Measurements from ENCODE around the gene KITLG. TPM values are rescaled to one million over a fixed set of nuclear protein-coding genes. Genes with fewer than 3 reads are reported as not detected.

KITLG gene
- total RNA-seq, 1 donor from 2014 or later = 28.3 TPM

- DNase-seq (ENCODE audit: low spot score) = no peak
- H3K27me3 Mint-ChIP-seq (ENCODE audit: unreplicated experiment) = no peaks in the 10 kb centered on the region
- H3K9me3 Mint-ChIP-seq (ENCODE audit: unreplicated experiment) = no peaks in the 10 kb centered on the region
- TF ChIP-seq CTCF (IDR thresholded peaks at IDR 0.05; ENCODE audit: unreplicated experiment) = no peak
- no peak overlapping the region for H3K27ac Mint-ChIP-seq (ENCODE audit: unreplicated experiment)
- peaks cover 6% of the 10 kb centered on the region for H3K36me3 Mint-ChIP-seq (ENCODE audit: low read depth, unreplicated experiment)
- H3K4me3 Mint-ChIP-seq (ENCODE audit: unreplicated experiment) = no peak overlapping the region
- no peaks in the 10 kb centered on the region for H3K4me1 Mint-ChIP-seq (ENCODE audit: unreplicated experiment)
Measured at GRCh38 chr12:88501972-88502938, 78.0 kb downstream of the KITLG start.

GRCh38 chr12:88496891-88497371 lies 83.3 kb downstream of the KITLG start:
- Mint-ChIP-seq H3K27me3 (ENCODE audit: unreplicated experiment) (no peaks in the 10 kb centered on the region), H3K4me3 (ENCODE audit: unreplicated experiment) (no peak overlapping the region), H3K36me3 (ENCODE audit: low read depth, unreplicated experiment) (no peaks in the 10 kb centered on the region), H3K27ac (ENCODE audit: unreplicated experiment) (no peak overlapping the region), H3K4me1 (ENCODE audit: unreplicated experiment) (no peaks in the 10 kb centered on the region), H3K9me3 (ENCODE audit: unreplicated experiment) (no peaks in the 10 kb centered on the region)
- TF ChIP-seq CTCF (IDR thresholded peaks at IDR 0.05; ENCODE audit: unreplicated experiment) = no peak
- no peak for DNase-seq (ENCODE audit: low spot score)

GRCh38 chr12:88496429-88496828 lies 83.8 kb downstream of the KITLG start:
- no peak for TF ChIP-seq CTCF (IDR thresholded peaks at IDR 0.05; ENCODE audit: unreplicated experiment)
- H3K4me1 Mint-ChIP-seq (ENCODE audit: unreplicated experiment) = no peaks in the 10 kb centered on the region
- no peak for DNase-seq (ENCODE audit: low spot score)
- no peak overlapping the region for H3K4me3 Mint-ChIP-seq (ENCODE audit: unreplicated experiment)
- H3K9me3 Mint-ChIP-seq (ENCODE audit: unreplicated experiment) = no peaks in the 10 kb centered on the region
- H3K27me3 Mint-ChIP-seq (ENCODE audit: unreplicated experiment) = no peaks in the 10 kb centered on the region
- no peaks in the 10 kb centered on the region for H3K36me3 Mint-ChIP-seq (ENCODE audit: low read depth, unreplicated experiment)
- no peak overlapping the region for H3K27ac Mint-ChIP-seq (ENCODE audit: unreplicated experiment)

- no peak for TF ChIP-seq CTCF (IDR thresholded peaks at IDR 0.05; ENCODE audit: unreplicated experiment)
- H3K4me3 Mint-ChIP-seq (ENCODE audit: unreplicated experiment) = no peak overlapping the region
- H3K9me3 Mint-ChIP-seq (ENCODE audit: unreplicated experiment) = no peaks in the 10 kb centered on the region
- H3K27ac Mint-ChIP-seq (ENCODE audit: unreplicated experiment) = no peak overlapping the region
- DNase-seq (ENCODE audit: low spot score) = no peak
- no peaks in the 10 kb centered on the region for H3K27me3 Mint-ChIP-seq (ENCODE audit: unreplicated experiment)
- H3K4me1 Mint-ChIP-seq (ENCODE audit: unreplicated experiment) = no peaks in the 10 kb centered on the region
- H3K36me3 Mint-ChIP-seq (ENCODE audit: low read depth, unreplicated experiment) = no peaks in the 10 kb centered on the region
Measured at GRCh38 chr12:88495031-88495430, 85.2 kb downstream of the KITLG start.

GRCh38 chr12:88494520-88494919 lies 85.8 kb downstream of the KITLG start:
- no peaks in the 10 kb centered on the region for H3K4me1 Mint-ChIP-seq (ENCODE audit: unreplicated experiment)

More at GRCh38 chr12:88494520-88494919, 85.8 kb downstream of the KITLG start:
- no peak for DNase-seq (ENCODE audit: low spot score)
- Mint-ChIP-seq H3K36me3 (ENCODE audit: low read depth, unreplicated experiment) (no peaks in the 10 kb centered on the region), H3K9me3 (ENCODE audit: unreplicated experiment) (no peaks in the 10 kb centered on the region), H3K4me3 (ENCODE audit: unreplicated experiment) (no peak overlapping the region), H3K27ac (ENCODE audit: unreplicated experiment) (no peak overlapping the region), H3K27me3 (ENCODE audit: unreplicated experiment) (no peaks in the 10 kb centered on the region)
- TF ChIP-seq CTCF (IDR thresholded peaks at IDR 0.05; ENCODE audit: unreplicated experiment) = no peak
